ENCODE measurements around the gene OR10T2.
"Not testable (repeated sequence)": the region's sequence is repeated elsewhere in the genome, so short reads cannot be mapped to it uniquely, and the experiment has no call there.

Gene OR10T2, protein sequence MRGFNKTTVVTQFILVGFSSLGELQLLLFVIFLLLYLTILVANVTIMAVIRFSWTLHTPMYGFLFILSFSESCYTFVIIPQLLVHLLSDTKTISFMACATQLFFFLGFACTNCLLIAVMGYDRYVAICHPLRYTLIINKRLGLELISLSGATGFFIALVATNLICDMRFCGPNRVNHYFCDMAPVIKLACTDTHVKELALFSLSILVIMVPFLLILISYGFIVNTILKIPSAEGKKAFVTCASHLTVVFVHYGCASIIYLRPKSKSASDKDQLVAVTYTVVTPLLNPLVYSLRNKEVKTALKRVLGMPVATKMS

DNA sequence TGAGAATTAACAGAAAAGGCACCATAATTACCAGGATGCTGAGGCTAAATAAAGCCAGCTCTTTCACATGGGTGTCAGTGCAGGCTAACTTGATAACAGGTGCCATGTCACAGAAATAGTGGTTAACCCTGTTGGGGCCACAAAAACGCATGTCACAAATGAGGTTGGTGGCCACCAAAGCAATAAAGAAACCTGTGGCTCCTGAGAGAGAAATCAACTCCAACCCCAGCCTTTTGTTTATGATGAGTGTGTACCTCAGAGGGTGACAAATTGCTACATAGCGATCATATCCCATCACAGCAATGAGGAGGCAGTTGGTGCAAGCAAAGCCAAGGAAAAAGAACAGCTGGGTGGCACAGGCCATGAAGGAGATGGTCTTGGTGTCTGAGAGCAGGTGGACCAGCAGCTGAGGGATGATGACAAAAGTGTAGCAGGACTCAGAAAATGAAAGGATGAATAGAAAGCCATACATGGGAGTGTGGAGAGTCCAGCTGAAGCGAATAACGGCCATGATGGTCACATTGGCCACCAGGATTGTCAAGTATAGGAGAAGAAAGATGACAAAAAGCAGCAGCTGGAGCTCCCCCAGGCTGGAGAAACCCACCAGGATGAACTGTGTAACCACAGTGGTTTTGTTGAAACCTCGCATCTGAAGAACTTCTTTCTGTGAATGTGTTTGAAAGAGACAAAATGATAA lies at the start of gene OR10T2:
OR10T2 (minus strand) TSS at position 649 of the 697 bp plus-strand sequence; CDS start at position 649, 0 bp downstream.
- no peak for DNase-seq

DNA sequence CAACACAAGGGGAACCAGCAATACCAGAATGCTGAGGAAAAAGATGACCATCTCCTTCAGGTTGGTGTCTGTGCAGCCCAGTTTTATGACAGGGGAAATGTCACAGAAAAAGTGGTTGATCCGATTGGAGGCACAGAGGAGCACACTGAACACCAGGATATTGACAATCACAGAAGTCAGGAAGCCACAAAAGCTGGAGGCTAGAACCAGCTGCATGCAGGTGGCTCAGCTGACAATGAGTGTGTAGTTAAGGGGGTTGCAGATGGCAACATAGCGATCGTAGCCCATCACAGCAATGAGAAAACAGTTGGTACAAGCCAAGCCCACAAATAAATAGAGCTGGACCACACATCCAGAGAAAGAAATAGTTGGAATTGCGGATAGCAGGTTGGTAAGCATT lies 46.1 kb upstream of the OR10T2 start:
- DNase-seq = no peak

DNA sequence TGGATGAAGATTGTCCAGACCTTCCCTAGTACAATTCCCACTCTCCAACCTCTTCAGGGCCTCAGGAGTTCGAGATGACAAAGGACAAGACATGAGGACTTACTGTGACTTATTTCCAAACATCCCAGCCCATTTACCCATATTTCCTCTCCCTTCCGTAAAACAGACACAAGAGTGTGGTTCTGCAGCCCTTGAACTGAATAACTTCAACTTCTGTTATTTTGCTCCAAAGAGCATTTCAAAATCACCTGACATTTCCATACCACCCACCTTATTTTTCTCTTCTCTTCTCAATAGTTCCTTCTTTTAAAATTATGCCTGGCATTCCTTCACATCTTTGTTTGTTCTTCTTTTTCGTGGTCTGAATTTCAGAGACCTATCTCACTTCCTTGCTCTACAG lies 35.5 kb upstream of the OR10T2 start:
- DNase-seq = no peak

DNA sequence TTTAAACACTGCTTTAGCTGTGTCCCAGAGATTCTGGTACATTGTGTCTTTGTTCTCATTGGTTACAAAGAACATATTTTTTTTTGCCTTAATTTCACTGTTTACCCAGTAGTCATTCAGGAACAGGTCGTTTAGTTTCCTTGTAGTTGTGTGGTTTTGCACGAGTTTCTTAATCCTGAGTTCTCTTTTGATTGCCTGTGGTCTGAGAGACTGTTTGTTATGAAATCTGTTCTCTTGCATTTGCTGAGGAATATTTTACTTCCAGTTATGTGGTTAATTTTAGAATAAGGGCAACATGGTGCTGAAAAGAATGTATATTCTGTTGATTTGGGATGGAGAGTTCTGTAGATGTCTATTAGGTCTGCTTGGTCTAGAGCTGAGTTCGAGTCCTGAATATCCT lies 30.9 kb upstream of the OR10T2 start:
- DNase-seq = not testable (repeated sequence)

DNA sequence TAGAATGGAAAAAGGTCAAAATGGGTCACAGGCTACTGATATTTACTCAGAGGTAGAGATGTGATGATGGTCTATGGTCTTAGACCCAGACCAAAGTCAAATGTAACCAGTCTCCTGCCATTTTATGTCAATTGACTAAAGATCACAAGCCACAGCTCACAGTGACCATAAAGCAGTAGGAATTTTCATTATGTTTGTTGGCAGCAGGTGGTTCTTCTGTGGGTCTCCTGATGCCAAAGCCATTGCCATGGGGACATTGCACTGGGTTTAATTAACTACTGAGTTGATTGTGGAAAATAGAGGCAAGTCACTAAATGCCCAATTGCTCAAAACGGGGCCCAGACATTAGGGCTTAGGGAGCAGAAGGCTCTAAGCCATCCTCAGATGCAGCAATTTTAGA lies 26.9 kb upstream of the OR10T2 start, which contains the start of gene OR10K2:
OR10K2 (minus strand) TSS at position 101 of the 400 bp plus-strand sequence. CDS start 5,371 bp downstream, outside the sequence.
- DNase-seq = no peak

DNA sequence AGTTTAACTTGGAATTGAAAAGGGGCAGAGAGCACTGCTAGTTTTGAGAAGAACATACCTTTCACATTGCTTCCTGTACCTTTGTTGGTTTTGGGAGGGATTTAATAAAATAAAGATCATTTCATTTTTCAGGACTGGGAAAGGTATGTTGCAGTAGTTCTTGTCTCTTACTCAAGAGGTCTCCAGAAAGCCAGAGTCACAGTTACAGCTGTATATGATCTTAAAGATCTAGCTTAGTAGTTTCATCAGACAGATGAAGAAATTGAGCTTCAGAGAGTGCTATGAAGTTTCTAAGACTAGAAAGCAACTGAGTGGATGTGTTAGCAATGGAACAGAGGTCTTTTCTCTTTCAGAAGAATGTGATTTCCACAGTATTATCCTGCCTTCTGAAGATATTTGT lies 25.8 kb upstream of the OR10T2 start:
- no peak for DNase-seq

DNA sequence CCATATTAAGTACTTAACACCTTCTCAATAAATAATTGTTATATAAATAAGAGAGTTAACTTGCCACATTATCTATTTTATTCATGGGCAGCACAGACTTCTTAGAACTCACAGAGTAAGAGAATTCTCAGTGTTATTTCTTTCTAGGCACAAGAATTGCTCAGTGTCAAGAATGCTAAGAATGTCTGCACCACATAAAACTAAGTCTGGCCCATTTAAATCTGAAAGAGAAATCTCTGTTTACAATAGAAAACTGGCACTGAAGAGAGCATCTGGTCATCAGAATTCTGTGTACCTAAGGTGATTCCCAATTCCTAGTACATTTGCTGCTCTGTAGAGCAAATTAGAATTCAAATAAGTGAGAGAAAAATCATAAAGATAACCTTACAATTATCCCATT lies 22.9 kb upstream of the OR10T2 start:
- no peak for DNase-seq

DNA sequence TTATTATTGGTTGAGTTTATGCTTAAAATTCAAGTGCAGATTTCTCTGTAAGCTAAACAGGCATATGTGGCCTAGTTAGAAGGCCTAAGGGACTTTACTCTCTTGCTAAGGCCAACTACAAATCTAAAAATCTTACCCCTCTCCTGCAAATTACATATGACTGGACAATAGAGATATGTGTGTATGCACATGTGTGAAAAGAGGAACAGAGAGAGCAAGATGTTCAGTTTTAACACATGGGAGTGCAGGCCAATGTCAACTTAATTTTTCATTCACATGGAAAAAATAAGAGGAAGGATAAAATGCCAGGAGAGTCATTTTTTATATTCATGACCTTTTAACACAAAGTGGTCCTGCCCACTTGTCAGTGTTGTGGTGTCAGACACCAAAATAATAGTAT lies 18.3 kb upstream of the OR10T2 start:
- DNase-seq = no peak

DNA sequence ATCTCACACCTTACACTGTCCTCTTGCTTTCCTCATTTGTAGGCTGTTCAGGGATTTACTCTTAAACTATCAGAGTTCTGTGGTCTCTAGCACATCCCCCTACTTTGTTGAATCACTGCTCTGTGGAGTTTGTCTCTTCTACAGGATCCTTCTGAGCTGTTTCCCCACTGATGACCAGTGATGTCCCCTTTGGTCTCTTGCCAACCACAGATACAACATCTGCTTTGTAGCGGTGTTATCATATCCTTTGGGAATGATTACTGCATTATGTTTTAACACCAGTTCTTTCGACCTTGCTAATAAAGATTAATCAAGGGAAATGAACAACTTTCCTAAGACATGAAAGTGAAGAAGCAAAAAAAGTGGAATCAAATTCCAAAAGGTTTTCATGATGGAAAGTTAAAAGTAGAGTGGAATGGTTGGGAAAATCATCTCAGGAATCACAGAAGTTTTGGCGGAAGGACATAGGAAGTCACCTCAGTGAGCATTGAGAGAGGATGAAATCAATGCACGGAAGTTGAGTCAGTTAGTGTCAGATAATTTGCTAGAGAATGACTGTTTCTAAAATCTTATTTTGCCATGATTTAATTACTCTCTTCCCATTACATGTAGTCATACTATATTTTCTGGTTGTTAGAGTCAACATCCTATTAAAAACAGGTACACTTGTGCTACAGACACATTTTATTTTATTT lies 15.5 kb upstream of the OR10T2 start:
- DNase-seq = no peak

DNA sequence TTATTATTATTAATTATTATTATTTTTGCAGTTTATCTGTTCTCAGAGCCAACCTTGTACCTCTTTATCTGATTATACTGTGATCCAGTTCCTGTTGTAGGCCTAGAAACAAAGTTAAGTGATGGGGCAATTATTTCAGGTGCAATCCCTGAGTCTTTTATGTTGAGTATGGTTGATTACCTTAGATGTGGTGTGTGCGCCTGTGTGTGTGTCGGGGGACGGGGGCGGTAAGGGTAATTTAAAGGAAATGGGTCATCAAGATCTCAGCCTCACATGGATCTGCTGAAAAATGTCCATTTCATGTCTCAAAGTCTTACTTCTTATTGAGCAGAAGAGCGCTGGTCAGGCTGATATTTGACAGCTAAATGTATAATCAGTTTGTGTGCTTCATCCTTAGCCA lies 7.8 kb upstream of the OR10T2 start:
- no peak for DNase-seq

DNA sequence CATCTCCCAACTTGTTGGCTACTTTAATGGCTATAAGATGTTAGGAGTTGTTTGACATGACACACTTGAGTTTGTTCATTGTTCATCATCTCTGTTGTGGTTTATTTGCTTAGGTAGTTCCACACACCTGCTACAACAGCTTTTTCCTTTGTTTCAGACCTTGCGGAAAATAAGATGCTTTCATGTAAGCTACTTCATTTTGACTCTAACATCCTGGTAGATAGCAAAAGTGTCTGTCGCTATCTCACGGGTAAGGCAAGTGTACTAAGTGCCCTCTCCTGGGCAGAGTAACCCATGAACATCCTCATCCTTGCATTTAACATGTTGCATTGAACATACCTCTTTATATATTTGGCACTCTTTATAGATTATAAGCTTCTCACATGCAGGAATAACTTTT lies 1.6 kb upstream of the OR10T2 start:
- DNase-seq = no peak

DNA sequence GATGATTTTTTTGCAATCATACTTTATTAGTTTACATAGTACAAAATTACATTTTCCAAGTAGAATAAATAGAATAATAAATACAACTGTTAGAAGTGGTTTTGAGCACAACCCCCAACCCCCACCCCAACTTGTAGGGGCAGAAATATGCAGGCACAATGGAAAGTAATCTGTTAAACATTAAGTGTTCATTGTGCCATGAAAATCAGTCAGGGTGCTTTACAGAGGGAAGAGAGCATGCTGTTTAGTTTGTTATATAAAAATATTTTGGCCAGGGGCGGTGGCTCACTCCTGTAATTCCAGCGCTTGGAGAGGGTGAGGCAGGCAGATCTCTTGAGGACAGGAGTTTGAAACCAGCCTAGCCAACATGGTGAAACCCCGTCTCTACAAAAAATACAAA lies 2.6 kb downstream of the OR10T2 start:
- DNase-seq = no peak

DNA sequence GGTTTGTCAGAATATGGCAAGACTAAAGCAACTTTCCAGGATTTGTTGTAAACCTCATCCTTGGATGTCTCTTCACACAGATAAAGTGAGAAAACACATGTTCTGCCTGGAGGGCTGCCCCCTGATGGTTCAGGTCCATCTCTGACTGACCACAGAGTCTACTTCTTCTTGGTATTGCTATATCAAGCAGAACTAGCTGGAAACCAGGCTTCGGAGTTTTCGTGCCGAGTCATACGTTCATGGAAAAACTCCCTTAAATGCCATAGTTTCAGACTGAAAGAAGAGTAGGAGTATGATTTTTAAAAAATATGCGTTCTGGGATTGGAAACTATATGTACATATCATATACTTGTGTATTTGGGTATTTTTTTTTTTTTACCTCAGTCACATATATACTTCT lies 5.8 kb downstream of the OR10T2 start:
- DNase-seq = no peak

DNA sequence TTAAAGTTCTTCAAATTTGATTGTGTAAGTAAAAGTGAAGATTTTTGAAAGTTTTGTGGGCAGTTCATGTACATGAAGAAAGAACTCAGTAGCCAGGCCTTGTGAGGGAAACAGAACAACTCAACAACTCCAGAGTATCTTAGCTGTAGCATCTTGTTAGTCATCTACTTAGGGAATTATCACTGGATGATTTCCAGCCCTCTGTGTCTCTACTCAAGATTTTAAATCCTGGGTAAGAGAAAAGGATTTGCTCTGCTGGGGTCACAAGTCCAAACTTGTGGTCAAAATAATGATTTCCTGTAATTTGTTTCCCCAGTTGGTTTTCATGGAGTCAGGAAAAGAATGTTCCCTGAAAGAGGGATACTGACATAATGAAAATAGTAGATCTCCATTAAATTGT lies 8.2 kb downstream of the OR10T2 start:
- no peak for DNase-seq

DNA sequence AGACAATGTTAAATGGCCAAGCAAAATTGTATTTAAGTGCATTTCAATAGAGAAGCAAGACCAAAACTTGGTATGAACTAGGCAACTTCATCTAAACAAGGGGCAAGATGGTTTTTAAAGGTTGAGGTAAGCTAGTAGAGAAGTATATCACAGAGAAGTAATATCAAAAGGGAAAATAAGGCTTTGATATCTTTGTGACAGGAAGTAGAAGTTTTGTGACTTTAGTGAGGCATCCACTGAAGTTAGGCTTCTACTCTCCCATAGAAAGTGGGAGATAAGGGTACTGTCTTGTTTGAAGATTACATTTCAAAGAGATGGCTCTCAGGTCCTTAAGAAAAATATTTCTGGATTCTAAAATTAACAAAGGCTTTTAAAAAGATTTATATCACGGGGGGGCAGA lies 8.9 kb downstream of the OR10T2 start:
- no peak for DNase-seq

DNA sequence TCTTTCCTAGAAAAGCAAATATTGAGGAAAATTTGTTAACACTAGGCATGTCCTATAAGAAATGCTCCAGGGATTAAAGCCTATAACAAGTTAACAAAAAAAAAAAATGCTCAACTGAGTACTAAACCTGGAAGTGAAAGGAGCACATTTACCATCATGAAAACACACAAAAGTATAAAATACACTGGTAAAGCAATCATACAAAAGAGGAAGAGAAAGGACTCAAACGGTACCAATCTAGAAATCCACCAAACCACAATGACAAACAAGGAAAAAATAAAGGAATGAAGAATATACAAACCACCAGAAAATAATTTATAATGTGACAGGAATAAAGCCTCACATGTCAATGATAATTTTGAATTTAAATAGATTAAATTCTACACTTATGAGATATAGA lies 24.4 kb downstream of the OR10T2 start:
- DNase-seq = no peak

DNA sequence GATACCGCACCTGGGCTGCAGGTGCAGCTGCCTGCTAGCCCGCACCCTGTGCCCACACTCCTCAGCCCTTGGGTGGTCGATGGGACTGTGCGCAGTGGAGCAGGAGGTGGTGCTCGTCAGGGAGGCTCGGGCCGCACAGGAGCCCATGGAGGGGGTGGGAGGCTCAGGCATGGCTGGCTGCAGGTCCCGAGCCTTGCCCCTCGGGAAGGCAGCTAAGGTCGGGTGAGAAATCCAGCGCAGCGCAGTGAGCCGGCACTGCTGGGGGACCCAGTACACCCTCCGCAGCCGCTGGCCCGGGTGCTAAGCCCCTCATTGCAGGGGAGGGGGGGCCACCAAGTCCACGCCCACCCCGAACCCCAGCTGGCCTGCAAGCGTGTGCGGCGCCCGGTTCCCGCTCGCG lies 25.2 kb downstream of the OR10T2 start:
- DNase-seq = not testable (repeated sequence)

DNA sequence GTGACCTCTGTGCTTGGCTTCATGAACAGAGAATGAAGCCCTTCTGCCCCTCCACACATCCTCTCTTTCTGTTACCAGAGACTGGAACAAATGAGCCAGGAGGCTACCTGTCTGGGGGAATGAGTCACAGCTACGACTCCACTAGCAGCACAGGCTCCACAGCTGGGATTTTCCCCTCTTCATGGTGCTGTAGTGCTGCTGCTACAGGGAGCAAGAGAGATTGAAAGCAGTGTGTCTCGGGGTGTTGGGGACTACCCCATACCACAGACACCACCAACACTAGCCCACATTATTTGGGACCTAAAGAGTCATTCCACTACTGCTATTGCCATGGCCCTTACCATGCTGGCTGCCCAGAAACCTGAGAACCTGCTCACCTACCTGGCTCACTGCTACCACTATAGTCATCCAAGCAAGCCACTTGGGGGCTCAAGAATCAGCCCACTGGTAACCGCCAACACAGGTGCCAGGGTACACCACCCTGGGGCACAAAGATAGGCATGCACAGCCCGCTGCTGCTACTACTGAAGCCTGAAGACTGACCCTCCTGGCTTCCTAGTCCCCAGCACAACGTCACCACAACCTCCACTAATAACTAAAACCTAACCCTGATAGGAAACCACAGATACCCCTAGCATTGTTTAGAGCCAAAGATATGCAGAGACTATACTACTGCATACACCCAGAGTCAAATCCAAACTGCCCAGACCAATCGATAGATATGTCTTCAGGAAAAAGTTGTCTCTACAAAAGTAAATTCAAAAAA lies 27.9 kb downstream of the OR10T2 start:
- DNase-seq = no peak

DNA sequence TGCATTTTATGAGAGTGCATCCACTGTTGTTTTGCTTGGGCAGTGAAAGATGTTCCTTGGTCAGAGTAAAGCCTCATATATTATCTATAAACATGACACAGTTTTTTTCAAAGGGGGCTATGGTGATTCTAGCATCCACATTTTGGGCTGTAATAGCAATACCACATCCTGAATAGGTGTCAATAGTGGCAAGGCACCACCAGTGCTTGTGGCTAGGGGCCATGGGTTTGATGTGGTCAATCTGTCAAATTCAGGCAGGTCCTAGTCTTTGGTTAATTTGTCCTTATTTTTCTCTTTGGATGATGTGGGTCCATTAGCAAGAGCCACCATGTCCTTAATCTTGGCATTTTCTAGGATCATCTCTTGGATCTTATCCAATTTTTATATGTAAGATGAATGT lies 32.5 kb downstream of the OR10T2 start:
- no peak for DNase-seq

DNA sequence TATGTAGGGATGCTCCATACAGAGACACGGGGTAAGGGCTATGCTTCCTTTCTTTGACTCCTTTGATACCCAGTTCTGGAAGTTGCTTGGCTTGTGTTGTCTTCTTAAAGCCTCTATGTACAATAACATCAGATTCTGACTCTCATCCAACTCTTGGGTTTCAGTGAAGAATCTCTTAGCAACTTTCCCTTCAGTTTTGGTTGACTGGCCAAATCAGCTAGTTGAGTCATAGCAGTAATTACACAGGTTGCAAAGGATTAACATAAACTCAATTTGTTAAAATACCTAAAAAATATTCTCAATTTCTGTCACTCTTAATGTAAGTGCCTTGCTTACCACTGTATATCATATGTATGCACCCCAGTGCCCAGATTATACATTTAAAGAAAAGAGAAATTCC lies 36.3 kb downstream of the OR10T2 start:
- DNase-seq = no peak

DNA sequence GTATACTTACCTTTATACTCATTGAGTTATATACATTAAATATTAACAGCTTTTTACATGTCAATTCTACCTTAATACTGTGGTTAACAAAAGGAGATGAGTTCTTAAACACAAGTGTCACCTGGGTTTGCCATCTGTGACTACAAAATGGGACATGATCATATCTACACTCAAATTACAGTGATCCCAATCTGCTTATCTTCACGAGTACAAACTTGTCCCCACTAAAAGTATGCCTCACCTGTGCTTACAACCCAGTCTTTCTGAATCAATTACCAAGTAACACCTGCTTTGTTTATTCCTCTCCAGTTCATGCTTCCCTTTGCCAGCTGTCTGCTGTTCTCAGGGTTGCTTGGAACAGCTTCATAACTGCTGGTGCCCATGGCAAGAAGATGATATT lies 36.8 kb downstream of the OR10T2 start:
- DNase-seq = no peak

DNA sequence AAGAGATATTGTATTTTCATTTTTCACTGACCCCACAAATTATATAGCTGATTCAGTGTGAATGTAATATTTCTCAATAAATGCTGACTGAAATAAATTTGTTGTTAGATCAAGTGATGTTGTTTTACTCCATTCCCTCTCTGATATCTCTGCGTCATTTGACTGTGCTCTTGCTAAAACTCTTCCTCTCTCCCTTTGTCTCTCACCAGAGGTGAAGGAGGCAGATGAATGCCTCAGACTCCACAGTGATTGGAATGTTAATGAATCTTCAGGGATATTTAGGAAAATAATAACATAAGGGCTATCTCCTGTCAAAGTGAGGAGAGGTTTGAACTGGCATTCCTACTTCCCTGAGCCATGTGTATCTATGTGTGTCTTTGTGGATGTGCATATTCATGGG lies 41.8 kb downstream of the OR10T2 start:
- no peak for DNase-seq
